Activated T-cell treated with anti-CD3 and anti-CD28 coated beads, Interleukin-2, amount 50 U/mL, for 72 hours (primary cell): Measurements from ENCODE around the gene SLC28A1. TPM values are rescaled to one million over a fixed set of nuclear protein-coding genes. Genes with fewer than 3 reads are reported as not detected.
"Not testable (repeated sequence)": the region's sequence is repeated elsewhere in the genome, so short reads cannot be mapped to it uniquely, and the experiment has no call there.

Experiments used
- ATAC-seq, 2 donors: fragments of 150-1000 bp; cut with Tn5 transposase; replicated peaks in 1 of 2; 2 replicates each; pipeline ENCODE4 v1.10.0; 2021; ENCODE audit warnings: moderate library complexity in 2 of 2, mild to moderate bottlenecking in 1 of 2
- DNase-seq, 2 donors: peaks; one replicate each; pipeline ENCODE4 v3.0.0; 2021 to 2022; ENCODE audit warnings: mixed read lengths in 1 of 2
- H3K27ac Mint-ChIP-seq: one replicate; pipeline ENCODE4 v1.8.0; 2022; ENCODE audit warnings: mild to moderate bottlenecking, moderate library complexity, mixed read lengths
- H3K27me3 Mint-ChIP-seq: one replicate; pipeline ENCODE4 v1.8.0; 2022; ENCODE audit warnings: low read depth, mixed read lengths
- H3K36me3 Mint-ChIP-seq, 2 donors: one replicate each; pipeline ENCODE4 v1.8.0; 2022; ENCODE audit warnings: mixed read lengths in 2 of 2, mild to moderate bottlenecking in 1 of 2; ENCODE audit not compliant: insufficient read depth in 2 of 2
- H3K4me1 Mint-ChIP-seq: one replicate; pipeline ENCODE4 v1.8.0; 2022; ENCODE audit warnings: low read depth, mixed read lengths
- H3K4me3 Mint-ChIP-seq, 2 donors: one replicate each; pipeline ENCODE4 v1.8.0; 2022; ENCODE audit warnings: mild to moderate bottlenecking in 2 of 2, mixed read lengths in 2 of 2, moderate library complexity in 2 of 2
- H3K9me3 Mint-ChIP-seq, 2 donors: one replicate each; pipeline ENCODE4 v1.8.0; 2022; ENCODE audit warnings: mixed read lengths in 2 of 2
- total RNA-seq, 2 donors: library from RNA; stranded (reverse); gene quantifications; one replicate each; pipeline ENCODE4 v1.2.3, GENCODE V29; 2022

The SLC28A1 gene
- total RNA-seq, 2 donors from 2014 or later = not detected

DNA sequence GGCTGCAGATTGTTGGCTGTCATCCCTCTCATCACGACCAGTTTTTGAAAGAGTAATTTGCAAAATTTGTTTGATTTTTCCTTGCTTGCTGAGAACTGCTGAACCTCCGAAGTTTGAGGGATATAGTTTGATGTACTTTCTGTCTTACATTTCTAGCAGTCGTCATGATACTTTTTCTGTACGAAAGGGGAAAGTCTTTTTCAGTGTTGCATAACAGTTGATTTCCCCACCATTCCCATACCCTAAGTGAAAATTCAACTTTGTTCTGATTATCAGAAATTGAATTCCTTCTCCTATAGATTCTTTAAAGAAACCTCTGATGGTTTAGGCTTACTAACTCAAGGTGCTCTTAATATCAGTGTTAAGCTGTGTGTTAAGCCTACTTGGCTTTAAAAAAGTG is 98.8 kb downstream of the SLC28A1 start:
- no peaks in the 10 kb centered on the region for H3K9me3 Mint-ChIP-seq
- peak overlapping the region; percentile 93 to 95 for H3K4me3 Mint-ChIP-seq
- H3K27me3 Mint-ChIP-seq = peaks cover 10% of the 10 kb centered on the region
- H3K36me3 Mint-ChIP-seq = peaks cover 2% of the 10 kb centered on the region in 2 donors
- ATAC-seq = no peak
- H3K27ac Mint-ChIP-seq = peak overlapping the region; percentile 93
- no peak for DNase-seq
- H3K4me1 Mint-ChIP-seq = peaks cover 64% of the 10 kb centered on the region

DNA sequence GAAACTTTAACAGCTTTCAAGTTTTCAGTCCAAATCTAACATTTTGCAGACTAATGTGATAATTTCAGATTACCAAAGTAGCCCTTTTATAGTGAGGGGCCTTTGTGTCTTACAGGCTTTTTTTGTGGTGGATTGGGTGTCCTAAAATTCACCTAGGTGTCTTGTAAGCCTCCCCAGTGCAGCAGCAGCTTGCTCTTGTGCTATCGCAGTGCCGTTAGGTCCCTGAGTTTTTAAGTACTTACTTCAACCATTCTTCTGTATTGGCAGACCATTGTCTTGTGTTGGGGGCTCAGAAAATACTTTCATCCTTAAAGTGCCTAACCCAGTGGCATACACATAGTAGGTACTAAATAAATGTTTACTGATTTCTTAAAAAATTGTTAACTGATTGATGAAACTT is 99.2 kb downstream of the SLC28A1 start:
- Mint-ChIP-seq H3K27me3 (peaks cover 6% of the 10 kb centered on the region), H3K9me3 (no peaks in the 10 kb centered on the region), H3K4me3 (peak overlapping the region; percentile 93 to 95), H3K27ac (no peak overlapping the region), H3K4me1 (peaks cover 68% of the 10 kb centered on the region), H3K36me3 (peaks cover 2% of the 10 kb centered on the region in 2 donors)
- DNase-seq (no peak), ATAC-seq (no peak)

DNA sequence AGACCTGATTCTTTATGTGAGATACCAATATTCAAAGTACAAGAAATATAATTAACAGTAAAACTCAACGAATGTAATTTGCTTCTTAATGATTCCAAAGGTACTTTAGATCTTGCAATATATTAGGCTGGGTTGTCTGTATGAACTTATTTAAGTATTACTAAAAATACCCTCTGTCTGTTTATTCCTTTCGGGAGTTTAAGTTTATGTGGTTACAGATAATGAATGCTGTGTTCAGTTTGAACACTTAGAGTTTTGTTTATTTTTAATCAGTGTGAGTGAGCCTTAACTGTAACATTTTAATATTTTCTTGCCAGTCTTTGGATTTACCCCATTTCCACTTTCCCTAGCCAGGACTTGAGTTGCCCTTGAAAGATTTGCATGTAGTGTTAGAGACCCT is 100.7 kb downstream of the SLC28A1 start:
- ATAC-seq (no peak), DNase-seq (no peak)
- Mint-ChIP-seq H3K36me3 (peaks cover 2% of the 10 kb centered on the region in 2 donors), H3K27me3 (no peaks in the 10 kb centered on the region), H3K9me3 (no peaks in the 10 kb centered on the region), H3K4me1 (peaks cover 66% of the 10 kb centered on the region), H3K27ac (no peak overlapping the region), H3K4me3 (peak overlapping the region in 1 of 2 donors; percentile 50)

DNA sequence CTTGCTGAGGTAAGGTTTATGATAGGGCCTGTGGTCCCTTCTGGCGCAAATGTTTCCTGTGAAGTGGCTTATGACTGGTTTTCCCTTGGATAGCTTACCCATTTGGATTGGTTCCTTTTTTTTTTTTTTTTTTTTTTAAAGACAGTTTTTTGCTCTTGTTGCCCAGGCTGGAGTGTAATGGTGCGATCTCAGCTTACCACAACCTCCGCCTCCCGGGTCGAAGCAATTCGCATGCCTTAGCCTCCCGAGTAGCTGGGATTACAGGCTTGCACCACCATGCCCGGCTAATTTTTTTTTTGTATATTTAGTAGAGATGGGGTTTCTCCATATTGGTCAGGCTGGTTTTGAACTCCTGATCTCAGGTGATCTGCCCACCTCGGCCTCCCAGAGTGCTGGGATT is 102.9 kb downstream of the SLC28A1 start:
- not testable (repeated sequence) for H3K36me3 Mint-ChIP-seq, ATAC-seq, H3K9me3 Mint-ChIP-seq, DNase-seq, H3K27ac Mint-ChIP-seq, H3K27me3 Mint-ChIP-seq
- H3K4me1 Mint-ChIP-seq = peaks cover 86% of the 10 kb centered on the region
- peak overlapping the region in 1 of 2 donors; percentile 26 for H3K4me3 Mint-ChIP-seq

DNA sequence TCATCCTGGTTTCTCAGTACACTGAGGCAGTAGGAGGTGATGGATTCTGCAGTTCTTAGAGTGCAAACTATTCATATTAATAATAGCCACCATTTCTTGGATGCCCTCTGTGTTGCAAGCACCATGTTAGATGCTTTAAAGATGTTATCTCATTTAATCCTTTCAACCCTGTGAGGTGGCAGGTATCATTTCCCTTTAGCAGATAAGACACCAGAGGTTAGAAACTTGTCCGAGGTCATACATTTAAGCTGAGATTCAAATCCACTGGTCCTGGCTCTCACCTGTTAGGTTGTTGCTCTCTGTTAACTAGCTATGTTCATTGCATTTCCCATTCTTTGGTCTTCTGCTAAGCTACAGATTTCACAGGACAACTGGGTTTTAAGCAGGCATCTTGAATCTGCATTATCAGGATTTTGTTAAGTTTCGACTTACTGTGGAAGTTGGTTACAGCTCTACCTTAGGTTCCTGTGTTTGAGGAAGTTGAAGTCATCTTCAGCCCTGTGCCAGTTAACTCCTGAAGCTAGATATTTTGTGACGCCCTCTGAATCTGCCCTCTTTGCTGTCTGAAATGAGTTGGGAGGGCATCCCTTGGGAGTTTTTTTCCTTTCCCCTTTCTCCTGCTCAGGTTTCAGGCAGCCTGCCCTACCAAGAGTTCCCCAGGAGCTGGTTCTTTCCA is 103.6 kb downstream of the SLC28A1 start:
- H3K4me1 Mint-ChIP-seq = peaks cover 87% of the 10 kb centered on the region
- no peaks in the 10 kb centered on the region for H3K36me3 Mint-ChIP-seq
- DNase-seq (no peak), ATAC-seq (peak in 1 of 2 donors; percentile 15)
- H3K4me3 Mint-ChIP-seq = peak overlapping the region; percentile 48 to 71
- H3K9me3 Mint-ChIP-seq = no peaks in the 10 kb centered on the region
- no peaks in the 10 kb centered on the region for H3K27me3 Mint-ChIP-seq
- H3K27ac Mint-ChIP-seq = peak overlapping the region; percentile 78

DNA sequence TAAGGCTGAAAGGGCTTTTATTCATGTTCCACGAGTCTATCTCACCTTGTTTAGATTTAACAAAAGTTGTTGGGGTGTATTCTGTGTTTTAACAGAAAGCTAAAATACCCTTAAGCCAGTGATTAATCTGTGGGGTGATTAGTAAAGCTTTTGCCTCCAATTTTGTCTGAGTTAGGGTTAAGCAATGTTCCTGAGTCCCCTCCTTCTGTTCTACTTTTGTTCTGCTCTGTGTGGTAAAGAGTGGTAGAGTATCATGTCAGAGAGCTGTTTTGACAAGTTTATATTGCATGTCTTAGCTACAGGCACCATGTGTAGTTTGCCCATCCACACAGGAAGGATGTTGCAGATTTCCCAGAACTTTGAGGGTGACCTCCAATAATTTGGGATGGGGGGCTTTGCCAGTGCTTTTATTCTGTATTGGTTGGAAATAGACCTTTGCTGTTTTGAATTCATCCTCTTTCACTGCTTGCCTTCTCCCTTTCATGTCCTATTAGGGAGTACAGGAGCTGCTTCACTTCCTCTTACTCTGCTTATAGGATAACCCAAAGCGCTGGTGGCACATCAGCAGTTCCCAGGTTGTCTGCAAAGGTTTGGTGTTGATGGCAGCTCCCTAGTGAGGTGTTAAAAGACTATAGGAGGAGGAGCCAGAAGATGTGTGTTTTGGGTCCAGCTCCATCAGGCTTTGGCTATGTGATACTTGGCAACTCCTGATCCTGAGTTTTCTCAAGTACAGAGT is 104.6 kb downstream of the SLC28A1 start:
- Mint-ChIP-seq H3K27ac (peak overlapping the region; percentile 78), H3K4me3 (peak overlapping the region; percentile 48 to 71), H3K4me1 (peaks cover 78% of the 10 kb centered on the region)

DNA sequence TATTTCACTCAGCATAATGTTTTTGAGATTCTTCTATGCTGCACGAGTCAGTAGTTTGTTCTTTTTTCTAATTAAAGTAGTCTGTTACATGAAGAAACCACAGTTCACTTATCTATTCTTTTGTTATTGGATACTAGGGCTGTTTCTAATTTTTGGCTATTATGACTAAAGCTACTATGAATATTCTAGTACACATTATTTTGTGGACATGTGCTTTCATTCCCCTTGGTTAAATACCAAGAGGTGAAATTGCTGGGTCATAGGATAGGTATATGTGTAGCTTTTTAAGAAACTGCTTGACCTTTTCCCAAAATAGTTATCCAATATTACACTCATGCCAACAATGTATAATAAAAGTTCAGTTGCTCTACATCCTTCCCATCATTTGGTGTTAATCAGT is 106.0 kb downstream of the SLC28A1 start:
- Mint-ChIP-seq H3K4me3 (no peak overlapping the region), H3K4me1 (peaks cover 64% of the 10 kb centered on the region), H3K27me3 (no peaks in the 10 kb centered on the region), H3K36me3 (no peaks in the 10 kb centered on the region), H3K27ac (peak overlapping the region; percentile 43), H3K9me3 (no peaks in the 10 kb centered on the region)
- ATAC-seq (no peak), DNase-seq (no peak)

More for the DNA sequence above, 104.6 kb downstream of the SLC28A1 start:
- no peaks in the 10 kb centered on the region for H3K36me3 Mint-ChIP-seq
- no peak for DNase-seq
- no peak for ATAC-seq
- H3K27me3 Mint-ChIP-seq = no peaks in the 10 kb centered on the region
- no peaks in the 10 kb centered on the region for H3K9me3 Mint-ChIP-seq

DNA sequence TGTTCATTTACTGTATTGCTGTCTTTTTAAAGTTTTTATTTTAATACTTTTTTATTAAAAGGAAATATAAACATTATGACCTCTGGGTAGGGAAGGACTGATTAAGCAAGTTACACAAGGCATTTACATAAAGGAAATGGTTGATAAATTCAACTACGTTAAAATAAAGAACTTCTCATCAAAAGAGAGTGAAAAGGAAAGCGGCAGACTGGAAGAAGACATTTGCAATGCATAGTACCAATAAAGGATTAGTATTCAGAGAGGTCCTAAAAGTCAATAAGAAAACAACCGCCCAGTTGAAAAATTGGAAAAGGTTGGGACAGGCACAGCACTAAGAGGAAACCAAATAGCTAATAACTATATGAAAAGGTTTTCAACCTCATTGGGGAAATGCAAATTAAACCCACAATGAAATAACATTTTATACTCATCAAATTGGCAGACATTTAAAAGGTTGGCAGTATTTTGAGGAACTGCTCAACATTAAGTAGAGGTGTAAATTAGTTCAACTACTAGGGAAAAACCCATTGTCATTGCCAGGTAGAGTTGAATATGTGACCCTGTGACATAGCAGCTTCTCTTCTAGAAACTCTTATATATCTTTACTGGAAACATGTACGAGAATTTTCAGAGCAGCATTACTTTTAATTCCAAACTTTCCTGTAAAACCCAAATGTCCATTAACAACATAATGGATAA is 106.7 kb downstream of the SLC28A1 start:
- DNase-seq = no peak
- H3K36me3 Mint-ChIP-seq = no peaks in the 10 kb centered on the region
- no peaks in the 10 kb centered on the region for H3K27me3 Mint-ChIP-seq
- H3K4me1 Mint-ChIP-seq = peaks cover 59% of the 10 kb centered on the region
- no peaks in the 10 kb centered on the region for H3K9me3 Mint-ChIP-seq
- peak overlapping the region in 1 of 2 donors; percentile 40 for H3K4me3 Mint-ChIP-seq
- ATAC-seq = no peak
- peak overlapping the region; percentile 63 for H3K27ac Mint-ChIP-seq

DNA sequence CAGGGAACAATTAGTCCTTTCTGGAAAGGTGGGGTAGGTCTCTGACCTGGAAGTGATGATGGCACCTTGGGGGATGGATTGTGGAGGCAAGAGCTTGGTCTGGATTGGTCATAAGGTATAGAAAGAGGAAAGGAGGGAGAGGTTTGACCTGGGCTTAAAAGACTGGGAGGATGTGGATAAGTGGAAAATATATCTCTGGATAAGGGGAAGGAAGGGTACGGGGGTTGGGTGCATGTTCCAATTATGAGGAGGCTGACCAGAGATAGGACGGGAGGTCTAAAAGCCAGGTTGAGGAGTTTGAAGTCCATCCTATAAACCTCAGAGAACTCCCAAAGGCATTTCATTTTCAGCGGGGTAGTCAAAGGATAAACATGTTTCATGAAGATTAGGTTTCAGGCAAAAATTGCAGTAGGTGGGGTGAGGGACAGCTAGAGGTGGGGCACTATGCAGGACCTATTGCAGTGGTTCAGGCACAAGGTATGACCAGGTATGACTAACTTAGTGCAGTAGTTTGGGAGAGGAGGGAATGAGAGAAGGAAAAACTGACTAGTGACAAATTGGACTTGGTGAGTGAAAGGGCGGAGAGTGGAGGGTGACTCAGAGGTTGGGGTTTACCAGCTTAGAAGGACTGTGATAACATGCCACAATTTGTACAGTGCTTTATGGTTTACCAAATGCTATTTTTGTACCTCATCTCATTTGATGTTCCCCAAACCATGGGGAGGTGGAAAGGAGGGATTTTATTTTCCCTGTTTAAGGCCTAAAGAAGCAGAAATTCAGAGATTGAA is 107.9 kb downstream of the SLC28A1 start:
- Mint-ChIP-seq H3K4me3 (peak overlapping the region; percentile 56 to 62), H3K36me3 (no peaks in the 10 kb centered on the region), H3K9me3 (no peaks in the 10 kb centered on the region), H3K4me1 (peaks cover 49% of the 10 kb centered on the region), H3K27ac (peak overlapping the region; percentile 81), H3K27me3 (no peaks in the 10 kb centered on the region)
- ATAC-seq = peak; percentile 94 to 97
- DNase-seq = peak; percentile 47 to 63

Other genes starting within 250 kb of the SLC28A1 start
- 10 to 100 TPM; 16.1 to 16.7 TPM for gene WDR73, start 230.4 kb upstream of the SLC28A1 start, total RNA-seq
- 1 to 10 TPM; 3.6 to 4.0 TPM for gene NMB, start 226.5 kb upstream of the SLC28A1 start, total RNA-seq
- gene SEC11A, start 168.5 kb upstream of the SLC28A1 start, total RNA-seq = 100 to 1,000 TPM; 120 to 134 TPM
- gene ZNF592, start 136.1 kb upstream of the SLC28A1 start, total RNA-seq = 10 to 100 TPM; 33.5 to 39.5 TPM
- gene ALPK3, start 67.3 kb upstream of the SLC28A1 start, total RNA-seq = under 1 TPM; 0.46 TPM
- 10 to 100 TPM; 31.6 to 37.7 TPM for gene PDE8A, start 97.2 kb downstream of the SLC28A1 start, total RNA-seq